SU-DHL-6 (cell line): ENCODE data around the gene PLK5.

Experiments
- EZH2phosphoT487 ChIP-seq: fragments of 200-600 bp; sonication (generic), shearing (Covaris generic); conservative IDR thresholded peaks from 2 replicates; pipeline ENCODE4 v1.6.1; 2018; ENCODE audit warnings: mild to moderate bottlenecking, antibody characterized with exemption, low read length, moderate library complexity, mixed read lengths
- TF ChIP-seq, protein P1 (sequence below): fragments of 200-600 bp; sonication (generic); IDR thresholded peaks from one replicate; pipeline ENCODE4 v1.5.1; 2017; ENCODE audit warnings: antibody characterized with exemption, mild to moderate bottlenecking, low read length, moderate library complexity; ENCODE audit not compliant: insufficient read depth, poor library complexity, severe bottlenecking

DNA sequence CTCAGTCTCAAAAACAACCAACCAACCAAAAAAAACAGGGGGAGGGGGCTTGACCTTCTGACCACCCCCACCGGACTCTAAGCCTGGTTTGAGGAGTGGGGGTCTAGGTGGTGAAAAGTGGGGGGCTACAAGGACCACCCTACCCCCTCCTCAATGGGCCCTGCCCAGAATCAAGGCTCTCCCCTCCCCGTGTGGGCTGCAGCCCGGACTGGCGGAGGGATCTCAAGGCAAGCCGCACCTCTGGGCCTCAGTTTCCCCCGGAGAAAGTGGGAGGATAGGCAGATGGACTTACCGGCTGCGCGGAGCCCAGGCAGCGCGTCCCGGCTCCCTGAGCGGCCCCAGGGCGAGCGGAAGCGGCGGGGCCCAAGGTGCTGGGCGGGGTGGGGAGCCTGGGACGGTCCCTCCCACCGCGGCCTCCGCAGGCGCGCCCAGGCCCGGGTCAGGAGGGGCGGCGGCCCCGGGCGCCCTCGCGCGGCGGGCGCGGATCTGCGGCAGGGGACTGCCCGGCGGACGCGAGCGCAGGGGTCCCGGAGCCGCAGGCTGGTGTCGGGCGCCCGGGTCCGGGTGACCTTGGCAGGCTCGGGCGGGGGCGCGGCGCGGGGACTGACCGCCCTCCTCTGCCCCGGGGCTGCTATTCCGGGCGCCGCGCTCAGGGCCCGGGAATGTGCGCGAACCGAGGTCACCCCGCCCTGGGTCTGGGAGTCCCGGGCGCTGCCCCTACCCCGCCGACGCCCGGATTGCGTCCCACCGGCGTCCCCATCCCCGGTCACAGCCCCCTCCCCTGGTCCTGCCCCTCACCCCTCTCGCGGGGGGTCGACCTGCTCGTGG, 11.0 kb upstream of the PLK5 start, which contains the start of gene ADAMTSL5:
- TF ChIP-seq, protein P1, sequence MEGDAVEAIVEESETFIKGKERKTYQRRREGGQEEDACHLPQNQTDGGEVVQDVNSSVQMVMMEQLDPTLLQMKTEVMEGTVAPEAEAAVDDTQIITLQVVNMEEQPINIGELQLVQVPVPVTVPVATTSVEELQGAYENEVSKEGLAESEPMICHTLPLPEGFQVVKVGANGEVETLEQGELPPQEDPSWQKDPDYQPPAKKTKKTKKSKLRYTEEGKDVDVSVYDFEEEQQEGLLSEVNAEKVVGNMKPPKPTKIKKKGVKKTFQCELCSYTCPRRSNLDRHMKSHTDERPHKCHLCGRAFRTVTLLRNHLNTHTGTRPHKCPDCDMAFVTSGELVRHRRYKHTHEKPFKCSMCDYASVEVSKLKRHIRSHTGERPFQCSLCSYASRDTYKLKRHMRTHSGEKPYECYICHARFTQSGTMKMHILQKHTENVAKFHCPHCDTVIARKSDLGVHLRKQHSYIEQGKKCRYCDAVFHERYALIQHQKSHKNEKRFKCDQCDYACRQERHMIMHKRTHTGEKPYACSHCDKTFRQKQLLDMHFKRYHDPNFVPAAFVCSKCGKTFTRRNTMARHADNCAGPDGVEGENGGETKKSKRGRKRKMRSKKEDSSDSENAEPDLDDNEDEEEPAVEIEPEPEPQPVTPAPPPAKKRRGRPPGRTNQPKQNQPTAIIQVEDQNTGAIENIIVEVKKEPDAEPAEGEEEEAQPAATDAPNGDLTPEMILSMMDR = no peak
- no peak for TF ChIP-seq EZH2phosphoT487
